ENCODE data around the gene NEGR1. TPM values are rescaled to one million over a fixed set of nuclear protein-coding genes. Genes with fewer than 3 reads are reported as not detected.

Gene NEGR1
- total RNA-seq, 1 experiment from 2014 or later = 0.44 TPM

DNA sequence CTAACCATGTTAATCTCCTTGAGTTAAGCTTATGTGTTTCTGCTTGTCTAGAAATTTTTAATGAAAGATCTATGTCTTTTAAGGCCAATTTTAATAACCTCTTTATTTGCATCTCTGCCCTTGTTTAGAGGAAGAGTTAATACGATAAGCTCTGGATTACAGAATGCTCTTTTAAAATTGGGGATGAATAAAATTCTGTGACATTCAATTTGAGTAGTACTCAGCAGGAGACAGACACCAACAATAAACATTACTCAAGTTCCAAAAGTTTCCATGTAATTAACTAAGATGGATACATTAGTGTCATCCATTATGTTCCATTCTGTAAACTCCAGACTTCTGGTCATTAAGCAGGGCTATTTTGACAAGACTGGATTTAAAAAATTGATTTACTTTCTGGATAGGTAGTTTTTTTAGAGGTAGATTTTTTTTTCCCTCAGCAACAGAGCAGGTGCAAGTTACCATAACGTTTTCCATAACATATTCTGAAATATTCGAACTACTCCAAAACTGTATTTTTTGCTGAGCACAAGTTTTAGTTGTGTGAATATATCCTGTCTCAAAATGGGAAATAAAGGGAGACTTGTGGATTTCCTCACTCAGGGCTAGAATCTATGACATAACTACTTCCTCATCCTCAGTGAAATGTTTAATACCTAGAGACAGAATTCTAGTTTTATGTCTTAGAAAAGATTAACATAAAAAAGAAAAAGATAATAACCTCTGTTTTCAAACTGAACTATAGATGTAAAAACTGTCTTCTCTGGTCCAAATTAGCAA lies 221.7 kb downstream of the NEGR1 start:
- H3K9me3 ChIP-seq (ENCODE audit: insufficient read depth, low read depth) = no peaks in the 10 kb centered on the region; the same call in 1 of the 2 replicates
- H3K36me3 ChIP-seq (ENCODE audit: low read depth) = no peaks in the 10 kb centered on the region
- BruUV-seq (replicated peaks) = no TSS peak
- H3K27me3 ChIP-seq (ENCODE audit: insufficient read depth, low read depth) = no peaks in the 10 kb centered on the region
- H3K4me3 ChIP-seq = no peak overlapping the region
- no peaks in the 10 kb centered on the region for H3F3A ChIP-seq (ENCODE audit: insufficient read depth, low read depth)
- intact Hi-C loops (cut with micrococcal nuclease; ENCODE audit: unreplicated experiment) = no loop called here
- 0 out of 2 replicates have a peak overlapping the region, but pooled peaks have one; percentile 18 for H2AFZ ChIP-seq
- H4K20me1 ChIP-seq (ENCODE audit: insufficient read depth) = no peaks in the 10 kb centered on the region
- no peak overlapping the region for H3K4me2 ChIP-seq
- POLR2A ChIA-PET (ENCODE audit: unreplicated experiment) = no interaction called here
- no peaks in the 10 kb centered on the region for H3K9me2 ChIP-seq (ENCODE audit: insufficient read depth)
- CTCF ChIA-PET = no interaction called here
- H3K27ac ChIP-seq = no peak overlapping the region
- TF ChIP-seq, protein P1, sequence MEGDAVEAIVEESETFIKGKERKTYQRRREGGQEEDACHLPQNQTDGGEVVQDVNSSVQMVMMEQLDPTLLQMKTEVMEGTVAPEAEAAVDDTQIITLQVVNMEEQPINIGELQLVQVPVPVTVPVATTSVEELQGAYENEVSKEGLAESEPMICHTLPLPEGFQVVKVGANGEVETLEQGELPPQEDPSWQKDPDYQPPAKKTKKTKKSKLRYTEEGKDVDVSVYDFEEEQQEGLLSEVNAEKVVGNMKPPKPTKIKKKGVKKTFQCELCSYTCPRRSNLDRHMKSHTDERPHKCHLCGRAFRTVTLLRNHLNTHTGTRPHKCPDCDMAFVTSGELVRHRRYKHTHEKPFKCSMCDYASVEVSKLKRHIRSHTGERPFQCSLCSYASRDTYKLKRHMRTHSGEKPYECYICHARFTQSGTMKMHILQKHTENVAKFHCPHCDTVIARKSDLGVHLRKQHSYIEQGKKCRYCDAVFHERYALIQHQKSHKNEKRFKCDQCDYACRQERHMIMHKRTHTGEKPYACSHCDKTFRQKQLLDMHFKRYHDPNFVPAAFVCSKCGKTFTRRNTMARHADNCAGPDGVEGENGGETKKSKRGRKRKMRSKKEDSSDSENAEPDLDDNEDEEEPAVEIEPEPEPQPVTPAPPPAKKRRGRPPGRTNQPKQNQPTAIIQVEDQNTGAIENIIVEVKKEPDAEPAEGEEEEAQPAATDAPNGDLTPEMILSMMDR (conservative IDR thresholded peaks at IDR 0.05) = no peak
- TF ChIP-seq EZH2 (IDR thresholded peaks at IDR 0.05; ENCODE audit: low read depth) = no peak
- no peaks in the 10 kb centered on the region for H3K79me2 ChIP-seq (ENCODE audit: low read depth)
- no peak for DNase-seq
- H3K4me1 ChIP-seq (replicated peaks; ENCODE audit: insufficient read depth) = no peaks in the 10 kb centered on the region

DNA sequence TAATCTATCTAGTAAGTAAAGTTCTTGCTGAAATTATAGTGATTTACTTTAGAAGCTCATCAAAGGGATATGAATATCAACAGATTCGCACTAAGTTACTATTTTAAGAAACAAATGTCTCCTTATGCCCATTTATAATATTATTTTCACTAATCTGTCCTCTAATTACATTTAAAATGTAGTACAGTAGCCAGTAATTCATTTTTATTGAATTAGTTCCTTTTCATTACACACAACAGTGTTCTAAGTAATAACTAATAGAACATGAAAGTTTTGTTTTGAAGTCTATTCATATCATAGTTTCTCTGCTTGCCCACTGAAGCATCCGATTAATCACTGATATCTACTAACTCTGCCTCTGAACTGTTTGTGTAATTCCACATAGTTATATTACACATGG lies 225.8 kb downstream of the NEGR1 start:
- TF ChIP-seq, protein P1 (conservative IDR thresholded peaks at IDR 0.05) = no peak
- no peak for TF ChIP-seq EZH2 (IDR thresholded peaks at IDR 0.05; ENCODE audit: low read depth)
- Histone ChIP-seq H3K27me3 (ENCODE audit: insufficient read depth, low read depth) (no peaks in the 10 kb centered on the region), H3K4me1 (replicated peaks; ENCODE audit: insufficient read depth) (no peaks in the 10 kb centered on the region), H3K27ac (no peak overlapping the region), H3K9me2 (ENCODE audit: insufficient read depth) (no peaks in the 10 kb centered on the region), H3K79me2 (ENCODE audit: low read depth) (no peaks in the 10 kb centered on the region), H3K9me3 (ENCODE audit: insufficient read depth, low read depth) (no peaks in the 10 kb centered on the region; the same call in 1 of the 2 replicates), H3F3A (ENCODE audit: insufficient read depth, low read depth) (no peaks in the 10 kb centered on the region), H3K4me3 (no peak overlapping the region), H3K4me2 (no peak overlapping the region), H4K20me1 (ENCODE audit: insufficient read depth) (no peaks in the 10 kb centered on the region), H2AFZ (no peak overlapping the region), H3K36me3 (ENCODE audit: low read depth) (no peaks in the 10 kb centered on the region)
- BruUV-seq (replicated peaks) = no TSS peak
- POLR2A ChIA-PET (ENCODE audit: unreplicated experiment) = no interaction called here
- CTCF ChIA-PET = no interaction called here
- no peak for DNase-seq
- intact Hi-C loops (cut with micrococcal nuclease; ENCODE audit: unreplicated experiment) = no loop called here

DNA sequence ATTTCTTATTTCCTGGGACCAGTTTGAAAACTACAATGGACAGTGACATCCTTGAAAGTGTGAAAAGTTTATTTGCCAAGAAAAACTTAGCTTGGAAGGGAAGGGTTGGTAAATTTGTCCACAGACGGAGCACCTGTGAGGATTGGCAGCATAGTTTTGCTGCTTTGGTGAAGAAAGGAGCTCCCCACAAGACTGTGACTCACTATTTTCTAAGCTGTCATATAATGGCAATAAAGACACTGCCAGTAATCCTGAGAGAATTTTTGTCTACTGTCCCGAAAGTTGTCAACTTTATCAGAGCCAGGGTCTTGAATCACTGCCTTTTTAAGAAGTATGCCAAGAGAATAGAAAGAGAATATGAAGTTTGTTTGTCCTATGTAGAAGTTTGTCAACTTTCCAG lies 230.8 kb downstream of the NEGR1 start:
- intact Hi-C loops (cut with micrococcal nuclease; ENCODE audit: unreplicated experiment) = no loop called here
- no peak overlapping the region for H2AFZ ChIP-seq
- H3K4me2 ChIP-seq = no peak overlapping the region
- TF ChIP-seq EZH2 (IDR thresholded peaks at IDR 0.05; ENCODE audit: low read depth) = no peak
- TF ChIP-seq, protein P1 (conservative IDR thresholded peaks at IDR 0.05) = no peak
- no peaks in the 10 kb centered on the region for H3K79me2 ChIP-seq (ENCODE audit: low read depth)
- no peaks in the 10 kb centered on the region for H3K9me3 ChIP-seq (ENCODE audit: insufficient read depth, low read depth)
- DNase-seq = no peak
- H3K4me1 ChIP-seq (replicated peaks; ENCODE audit: insufficient read depth) = no peaks in the 10 kb centered on the region
- H4K20me1 ChIP-seq (ENCODE audit: insufficient read depth) = no peaks in the 10 kb centered on the region
- POLR2A ChIA-PET (ENCODE audit: unreplicated experiment) = no interaction called here
- no peaks in the 10 kb centered on the region for H3K27me3 ChIP-seq (ENCODE audit: insufficient read depth, low read depth)
- no peaks in the 10 kb centered on the region for H3F3A ChIP-seq (ENCODE audit: insufficient read depth, low read depth)
- no peak overlapping the region for H3K4me3 ChIP-seq
- H3K27ac ChIP-seq = no peak overlapping the region
- BruUV-seq (replicated peaks) = no TSS peak
- H3K36me3 ChIP-seq (ENCODE audit: low read depth) = no peaks in the 10 kb centered on the region
- CTCF ChIA-PET = no interaction called here
- H3K9me2 ChIP-seq (ENCODE audit: insufficient read depth) = no peaks in the 10 kb centered on the region

All from PC-9 (cell line).